ENCODE measurements around the gene SYPL2. TPM values are rescaled to one million over a fixed set of nuclear protein-coding genes. Genes with fewer than 3 reads are reported as not detected.
"Not testable (repeated sequence)": the region's sequence is repeated elsewhere in the genome, so short reads cannot be mapped to it uniquely, and the experiment has no call there.

The SYPL2 gene
- total RNA-seq, 1 donor from 2014 or later = 1.1 TPM

- no peak for DNase-seq (ENCODE audit: low spot score, unreplicated experiment)
- no peaks in the 10 kb centered on the region for H3K36me3 Mint-ChIP-seq (ENCODE audit: insufficient read depth)
- TF ChIP-seq, protein P1, sequence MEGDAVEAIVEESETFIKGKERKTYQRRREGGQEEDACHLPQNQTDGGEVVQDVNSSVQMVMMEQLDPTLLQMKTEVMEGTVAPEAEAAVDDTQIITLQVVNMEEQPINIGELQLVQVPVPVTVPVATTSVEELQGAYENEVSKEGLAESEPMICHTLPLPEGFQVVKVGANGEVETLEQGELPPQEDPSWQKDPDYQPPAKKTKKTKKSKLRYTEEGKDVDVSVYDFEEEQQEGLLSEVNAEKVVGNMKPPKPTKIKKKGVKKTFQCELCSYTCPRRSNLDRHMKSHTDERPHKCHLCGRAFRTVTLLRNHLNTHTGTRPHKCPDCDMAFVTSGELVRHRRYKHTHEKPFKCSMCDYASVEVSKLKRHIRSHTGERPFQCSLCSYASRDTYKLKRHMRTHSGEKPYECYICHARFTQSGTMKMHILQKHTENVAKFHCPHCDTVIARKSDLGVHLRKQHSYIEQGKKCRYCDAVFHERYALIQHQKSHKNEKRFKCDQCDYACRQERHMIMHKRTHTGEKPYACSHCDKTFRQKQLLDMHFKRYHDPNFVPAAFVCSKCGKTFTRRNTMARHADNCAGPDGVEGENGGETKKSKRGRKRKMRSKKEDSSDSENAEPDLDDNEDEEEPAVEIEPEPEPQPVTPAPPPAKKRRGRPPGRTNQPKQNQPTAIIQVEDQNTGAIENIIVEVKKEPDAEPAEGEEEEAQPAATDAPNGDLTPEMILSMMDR (IDR thresholded peaks at IDR 0.05; ENCODE audit: unreplicated experiment) = no peak
- H3K4me3 Mint-ChIP-seq (ENCODE audit: low read depth) = no peak overlapping the region
- H3K27ac Mint-ChIP-seq = no peak overlapping the region
- peaks cover 3% of the 10 kb centered on the region for H3K4me1 Mint-ChIP-seq (ENCODE audit: low read depth)
- H3K9me3 Mint-ChIP-seq (ENCODE audit: low read depth) = no peaks in the 10 kb centered on the region
- peaks cover 69% of the 10 kb centered on the region for H3K27me3 Mint-ChIP-seq
Measured at GRCh38 chr1:109470245-109470644, 3.9 kb downstream of the SYPL2 start.

DNA sequence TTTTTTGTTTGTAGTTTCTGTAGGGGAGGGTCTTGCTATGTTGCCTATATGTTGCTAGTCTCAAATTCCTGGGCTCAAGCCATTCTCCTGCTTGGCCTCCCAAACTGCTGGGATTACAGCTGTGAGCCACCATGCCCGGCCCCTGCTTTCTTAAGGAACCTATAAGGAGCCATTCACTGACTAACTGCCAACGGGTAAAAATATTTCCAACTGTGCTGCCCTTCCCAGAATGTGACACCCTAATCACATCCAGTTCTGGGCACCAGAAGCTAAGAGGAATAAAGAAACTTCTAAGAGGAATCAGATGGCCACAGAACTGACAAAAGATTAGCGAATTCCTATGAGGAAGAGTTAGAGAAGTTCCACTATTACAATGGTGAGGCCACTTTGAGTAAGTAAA is 6.4 kb downstream of the SYPL2 start:
- H3K9me3 Mint-ChIP-seq (ENCODE audit: low read depth) = no peaks in the 10 kb centered on the region
- H3K27ac Mint-ChIP-seq = no peak overlapping the region
- no peaks in the 10 kb centered on the region for H3K4me1 Mint-ChIP-seq (ENCODE audit: low read depth)
- no peaks in the 10 kb centered on the region for H3K36me3 Mint-ChIP-seq (ENCODE audit: insufficient read depth)
- no peak overlapping the region for H3K4me3 Mint-ChIP-seq (ENCODE audit: low read depth)
- H3K27me3 Mint-ChIP-seq = peaks cover 63% of the 10 kb centered on the region
- TF ChIP-seq, protein P1 (IDR thresholded peaks at IDR 0.05; ENCODE audit: unreplicated experiment) = no peak
- DNase-seq (ENCODE audit: low spot score, unreplicated experiment) = no peak

GRCh38 chr1:109473284-109474057 is 7.1 kb downstream of the SYPL2 start:
- H3K36me3 Mint-ChIP-seq (ENCODE audit: insufficient read depth); DNase-seq (ENCODE audit: low spot score, unreplicated experiment); H3K4me1 Mint-ChIP-seq (ENCODE audit: low read depth); H3K27ac Mint-ChIP-seq; H3K9me3 Mint-ChIP-seq (ENCODE audit: low read depth); H3K4me3 Mint-ChIP-seq (ENCODE audit: low read depth): not testable (repeated sequence)
- peaks cover 56% of the 10 kb centered on the region for H3K27me3 Mint-ChIP-seq

- no peak for DNase-seq (ENCODE audit: low spot score, unreplicated experiment)
- no peak overlapping the region for H3K27ac Mint-ChIP-seq
Measured at GRCh38 chr1:109474697-109475096, 8.4 kb downstream of the SYPL2 start.

GRCh38 chr1:109475261-109475660 is 8.9 kb downstream of the SYPL2 start:
- Mint-ChIP-seq H3K9me3 (ENCODE audit: low read depth) (no peaks in the 10 kb centered on the region), H3K27me3 (peaks cover 58% of the 10 kb centered on the region), H3K4me1 (ENCODE audit: low read depth) (no peaks in the 10 kb centered on the region), H3K36me3 (ENCODE audit: insufficient read depth) (no peaks in the 10 kb centered on the region), H3K27ac (no peak overlapping the region), H3K4me3 (ENCODE audit: low read depth) (no peak overlapping the region)
- TF ChIP-seq, protein P1 (IDR thresholded peaks at IDR 0.05; ENCODE audit: unreplicated experiment) = no peak
- no peak for DNase-seq (ENCODE audit: low spot score, unreplicated experiment)

More at GRCh38 chr1:109474697-109475096, 8.4 kb downstream of the SYPL2 start:
- Mint-ChIP-seq H3K9me3 (ENCODE audit: low read depth) (no peaks in the 10 kb centered on the region), H3K4me3 (ENCODE audit: low read depth) (no peak overlapping the region), H3K4me1 (ENCODE audit: low read depth) (no peaks in the 10 kb centered on the region), H3K27me3 (peaks cover 59% of the 10 kb centered on the region), H3K36me3 (ENCODE audit: insufficient read depth) (no peaks in the 10 kb centered on the region)
- TF ChIP-seq, protein P1 (IDR thresholded peaks at IDR 0.05; ENCODE audit: unreplicated experiment) = no peak

- Mint-ChIP-seq H3K4me1 (ENCODE audit: low read depth) (no peaks in the 10 kb centered on the region), H3K9me3 (ENCODE audit: low read depth) (no peaks in the 10 kb centered on the region), H3K36me3 (ENCODE audit: insufficient read depth) (no peaks in the 10 kb centered on the region), H3K4me3 (ENCODE audit: low read depth) (no peak overlapping the region), H3K27me3 (peaks cover 57% of the 10 kb centered on the region), H3K27ac (no peak overlapping the region)
- no peak for DNase-seq (ENCODE audit: low spot score, unreplicated experiment)
- TF ChIP-seq, protein P1 (IDR thresholded peaks at IDR 0.05; ENCODE audit: unreplicated experiment) = no peak
Measured at GRCh38 chr1:109476825-109477224, 10.5 kb downstream of the SYPL2 start.

All from progenitor cell of endocrine pancreas (in vitro differentiated cells).